ENCODE measurements around the gene GLB1L2. TPM values are rescaled to one million over a fixed set of nuclear protein-coding genes. Genes with fewer than 3 reads are reported as not detected.

GLB1L2 gene
- total RNA-seq, 1 donor from 2014 or later: 1.8 TPM

DNA sequence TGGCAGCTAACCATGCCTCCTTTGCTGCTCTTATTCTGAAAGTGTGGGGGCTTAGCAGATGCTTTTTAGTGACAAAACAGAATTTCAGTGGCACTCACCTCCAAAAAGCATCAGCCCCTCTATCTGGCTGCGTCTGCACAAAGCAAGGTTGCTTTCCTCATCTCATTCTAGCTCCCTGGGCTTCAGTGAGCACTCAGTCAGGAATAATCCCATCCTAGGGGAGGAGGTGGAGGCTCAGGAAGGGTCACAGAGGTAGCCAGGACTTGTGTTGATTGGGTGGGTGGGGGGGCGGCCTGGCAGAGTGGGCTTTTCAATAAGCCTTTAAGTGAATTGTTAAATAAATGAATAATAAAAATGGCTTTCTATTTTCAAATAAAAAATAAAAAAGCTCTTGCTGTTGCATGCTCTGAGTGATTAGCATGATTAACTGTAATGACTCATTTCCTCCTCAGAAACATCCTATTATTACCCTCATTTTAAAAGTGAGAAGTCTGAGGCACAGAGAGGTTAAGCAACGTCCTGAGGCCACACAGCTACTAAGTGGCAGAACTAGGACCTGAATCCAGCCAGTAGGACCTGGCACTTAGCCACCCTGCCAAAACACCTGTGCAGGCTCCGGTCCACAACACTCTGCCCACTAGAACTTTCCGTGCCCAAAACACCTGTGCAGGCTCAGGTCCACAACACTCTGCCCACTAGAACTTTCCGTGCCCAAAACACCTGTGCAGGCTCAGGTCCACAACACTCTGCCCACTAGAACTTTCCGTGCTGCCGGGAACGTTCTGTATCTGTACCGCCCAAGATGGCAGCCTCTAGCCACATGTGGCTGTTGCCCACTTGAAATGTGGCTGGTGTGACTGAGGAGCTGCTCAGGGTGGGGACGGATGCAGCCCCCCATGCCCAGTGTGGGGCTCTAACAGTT is 74.7 kb downstream of the GLB1L2 start:
- DNase-seq: no peak

DNA sequence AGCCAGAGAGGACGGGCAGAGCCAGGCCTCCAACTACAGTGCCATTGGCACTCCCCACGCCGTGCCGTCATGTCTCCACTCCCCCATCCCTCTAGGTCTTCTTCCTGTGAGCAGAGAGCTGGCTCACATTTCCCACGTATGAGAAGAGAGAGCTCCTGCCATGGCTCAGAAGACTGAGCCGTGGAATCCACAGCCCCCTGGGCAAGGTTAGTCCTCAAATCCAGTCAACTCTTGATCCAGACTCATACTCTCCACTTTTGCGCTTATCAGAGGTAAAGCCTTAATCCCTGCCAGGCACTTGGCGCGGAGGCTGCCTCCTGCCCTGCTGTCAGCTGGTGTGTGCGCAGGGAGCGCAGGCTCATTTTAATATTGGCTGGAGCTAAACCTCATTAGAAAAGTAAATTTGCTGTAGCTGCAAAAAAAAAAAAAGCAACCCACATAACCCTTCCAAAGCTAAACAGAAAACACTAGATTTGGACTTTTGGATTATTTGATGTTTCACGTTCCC is 75.6 kb downstream of the GLB1L2 start:
- DNase-seq: no peak

DNA sequence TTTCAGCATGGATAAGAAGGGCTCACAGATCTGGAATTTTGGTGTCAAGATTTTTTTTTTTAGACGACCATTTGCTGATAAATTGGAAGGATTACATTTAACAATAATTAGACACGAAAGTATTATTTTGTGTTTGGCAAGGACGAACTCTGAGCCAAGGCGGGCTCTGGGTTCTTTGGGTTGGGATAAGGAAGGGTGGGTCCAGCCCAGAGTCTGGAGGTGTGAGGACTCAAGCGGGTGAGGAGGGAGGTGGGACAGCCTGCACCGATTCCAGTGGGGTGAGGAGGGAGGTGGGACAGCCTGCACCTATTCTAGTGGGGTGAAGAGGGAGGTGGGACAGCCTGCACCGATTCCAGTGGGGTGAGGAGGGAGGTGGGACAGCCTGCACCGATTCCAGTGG is 76.1 kb downstream of the GLB1L2 start:
- no peak for DNase-seq

DNA sequence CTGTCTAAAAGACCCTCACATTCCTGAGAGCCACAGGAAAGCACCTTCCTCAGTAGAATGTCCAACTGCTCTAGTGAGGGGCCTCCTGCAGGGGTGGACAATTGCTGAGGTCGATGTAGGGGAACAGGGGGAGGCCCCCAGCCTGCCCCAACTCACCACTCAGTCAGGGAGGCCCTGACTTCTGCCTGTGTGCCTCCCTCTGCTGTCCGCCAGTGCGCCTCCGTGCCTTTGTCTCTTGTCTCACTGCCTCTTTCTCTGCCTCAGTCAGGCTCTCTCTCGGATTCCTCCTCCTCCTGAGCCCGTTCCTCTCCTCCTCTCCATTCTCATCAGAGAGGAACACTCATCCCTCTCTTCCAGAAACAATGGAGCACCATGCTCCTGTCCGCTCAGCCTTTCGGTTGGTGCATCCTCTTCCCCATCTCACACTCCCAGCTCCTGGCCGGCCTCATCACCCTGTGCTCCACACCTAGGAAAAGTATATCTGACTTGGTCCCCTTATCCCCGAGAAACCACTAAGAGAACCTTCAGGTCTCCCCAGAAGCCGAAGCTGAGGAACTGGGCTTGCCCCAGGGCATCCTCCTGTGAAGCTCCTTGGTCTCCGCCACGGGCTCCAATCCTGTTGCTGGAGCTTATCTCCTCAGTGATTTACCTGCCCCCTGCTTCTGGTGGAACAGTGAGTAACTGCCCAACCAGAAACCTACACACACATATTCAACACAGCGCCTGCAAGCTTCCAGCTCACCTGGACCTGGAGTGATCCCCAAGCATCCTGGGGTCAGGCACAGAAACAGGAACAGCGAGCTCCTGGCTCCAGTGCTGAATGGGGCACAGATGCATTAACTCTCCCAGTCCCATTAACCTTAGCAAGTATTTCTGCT is 78.0 kb downstream of the GLB1L2 start:
- no peak for DNase-seq

DNA sequence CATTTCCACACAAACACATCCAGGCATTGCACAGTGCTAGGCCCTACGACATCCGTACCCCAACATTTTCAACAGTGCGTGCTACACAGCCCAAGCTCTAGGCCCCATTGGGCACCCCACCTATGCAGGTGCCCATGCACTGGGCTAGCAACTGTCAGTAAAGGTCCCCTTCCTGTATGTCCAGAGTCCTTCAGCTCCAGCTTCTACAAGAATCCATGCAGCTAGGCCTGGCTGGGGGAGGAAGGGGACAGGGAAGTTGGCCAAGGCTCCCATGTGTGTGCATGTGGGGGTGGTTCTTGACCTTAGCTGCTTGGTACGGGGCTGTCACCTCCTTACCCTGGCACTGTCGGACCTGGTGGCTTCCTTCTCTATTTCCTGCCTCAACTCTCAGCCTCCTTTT is 79.0 kb downstream of the GLB1L2 start:
- DNase-seq: no peak

DNA sequence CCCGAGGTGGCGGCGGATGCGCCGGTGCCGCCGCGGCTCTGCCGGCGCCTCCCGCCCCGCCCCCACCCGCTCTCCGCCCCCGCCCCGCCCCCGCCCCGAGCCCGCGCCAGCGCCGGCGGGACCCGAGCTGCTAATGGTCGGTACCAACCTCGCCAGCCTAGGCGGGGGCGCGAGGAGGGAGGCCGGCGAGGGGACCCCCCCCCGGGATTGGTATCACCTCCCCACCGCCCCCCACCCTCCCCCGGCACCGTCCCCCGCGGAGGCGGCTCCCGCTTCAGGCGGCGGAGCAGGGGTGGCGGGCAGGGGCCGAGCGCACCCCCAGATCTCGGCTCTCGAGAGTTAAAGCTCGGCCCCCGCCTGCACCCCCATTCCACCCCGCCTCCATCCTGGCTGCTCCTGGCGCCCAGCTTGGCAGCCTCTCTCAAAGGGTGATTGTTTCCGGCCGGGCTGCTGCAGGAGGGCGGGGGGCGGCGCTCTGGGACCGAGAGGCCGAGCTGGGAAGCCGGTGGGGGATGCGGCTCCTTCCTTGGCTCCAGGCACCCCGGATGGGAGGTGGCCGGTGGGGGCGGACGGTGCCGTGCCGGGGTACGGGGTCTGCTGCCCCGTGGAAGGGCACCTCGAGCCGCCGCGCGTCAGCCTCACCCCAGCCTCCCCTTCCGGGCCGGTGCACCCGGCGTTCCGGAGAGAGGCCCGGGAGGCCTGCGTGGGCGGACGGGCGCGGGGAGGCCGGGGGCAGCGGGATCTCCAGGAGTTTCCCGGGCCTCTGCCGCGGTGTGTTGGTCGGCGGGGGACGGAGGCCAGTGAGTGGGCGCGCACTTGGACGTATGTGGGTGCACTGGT is 80.6 kb downstream of the GLB1L2 start, which contains the start of gene B3GAT1:
B3GAT1 (minus strand) TSS at position 40 of the 840 bp plus-strand sequence. CDS start 24,583 bp downstream, outside the sequence.
- peak; percentile 27 for DNase-seq

DNA sequence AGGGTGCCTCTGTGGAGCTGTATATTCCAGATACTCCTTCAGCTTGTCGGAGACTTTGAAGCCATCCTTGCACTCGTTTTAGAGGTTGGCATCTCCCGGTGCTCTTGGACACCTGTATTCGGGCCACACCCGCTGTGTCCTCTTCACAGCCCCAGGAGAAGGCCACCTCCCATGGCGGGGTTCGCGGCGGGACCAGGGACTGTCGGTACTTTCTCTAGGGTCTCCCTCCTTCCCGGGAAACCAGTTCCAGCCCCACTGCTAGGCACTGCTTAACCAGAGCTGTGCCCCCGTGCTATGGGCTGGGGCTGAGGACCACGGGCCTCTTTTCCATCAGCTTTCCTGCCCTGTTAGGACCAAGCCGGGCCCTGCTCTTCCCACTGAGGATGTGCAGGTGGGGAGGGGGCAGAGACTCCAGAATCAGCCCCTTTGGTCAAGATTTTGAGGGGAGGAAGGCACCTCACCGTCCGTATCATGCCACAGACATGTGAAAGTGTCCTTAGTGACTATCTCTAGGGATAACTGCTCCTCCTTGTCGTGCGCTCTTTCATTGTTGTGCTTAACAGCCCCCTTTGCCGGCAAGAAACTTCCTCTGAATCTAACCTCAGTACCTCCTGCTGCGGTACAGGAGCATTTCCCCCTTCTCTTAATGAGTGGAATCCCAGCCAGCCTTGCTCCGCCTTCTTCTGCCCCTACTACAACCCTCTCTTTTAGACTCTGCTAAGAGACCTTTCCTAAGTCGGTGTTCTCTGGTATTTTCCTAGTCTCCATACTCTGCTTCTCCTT is 81.4 kb downstream of the GLB1L2 start:
- DNase-seq: no peak

DNA sequence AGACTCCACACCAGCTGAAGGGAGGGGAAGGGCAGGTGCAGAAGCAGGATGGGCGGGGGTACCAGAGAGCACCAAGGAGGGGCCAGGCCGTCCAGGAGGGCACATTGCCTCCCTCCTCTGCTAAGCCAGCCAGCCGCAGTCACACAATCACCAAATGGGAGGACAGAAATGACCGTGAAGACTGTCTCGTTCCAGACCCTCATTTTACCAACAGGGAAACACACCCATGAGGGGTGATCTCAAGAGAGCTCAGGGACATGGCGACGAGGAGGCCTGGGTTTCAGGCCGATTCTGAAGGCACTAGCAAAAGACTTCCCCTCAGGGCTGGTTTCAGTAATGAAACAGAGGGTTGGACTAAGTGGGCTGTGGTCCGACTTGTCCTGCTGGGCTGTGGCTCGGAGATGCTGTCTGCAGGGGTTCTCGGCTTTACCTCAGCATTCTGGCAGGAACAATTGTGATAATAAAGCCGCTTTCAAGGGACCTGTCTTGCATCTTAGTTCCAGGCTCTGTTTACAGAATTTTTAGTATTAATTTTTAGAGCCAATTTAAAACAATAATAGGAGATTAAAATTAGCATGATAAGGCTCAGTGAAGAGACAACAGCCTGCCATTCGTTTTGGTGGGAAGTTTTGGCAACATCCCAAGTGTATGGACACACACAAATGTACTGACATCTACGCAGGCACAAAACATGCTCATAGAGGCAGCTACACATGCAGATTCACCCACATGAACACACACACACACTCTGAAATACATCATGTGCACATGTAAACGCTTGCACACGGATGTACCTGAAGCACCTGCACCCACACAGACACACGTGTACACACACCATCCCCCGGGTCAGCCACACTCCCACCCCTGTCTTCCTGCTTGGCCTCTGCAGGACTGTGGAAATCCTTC is 82.3 kb downstream of the GLB1L2 start:
- DNase-seq: no peak

DNA sequence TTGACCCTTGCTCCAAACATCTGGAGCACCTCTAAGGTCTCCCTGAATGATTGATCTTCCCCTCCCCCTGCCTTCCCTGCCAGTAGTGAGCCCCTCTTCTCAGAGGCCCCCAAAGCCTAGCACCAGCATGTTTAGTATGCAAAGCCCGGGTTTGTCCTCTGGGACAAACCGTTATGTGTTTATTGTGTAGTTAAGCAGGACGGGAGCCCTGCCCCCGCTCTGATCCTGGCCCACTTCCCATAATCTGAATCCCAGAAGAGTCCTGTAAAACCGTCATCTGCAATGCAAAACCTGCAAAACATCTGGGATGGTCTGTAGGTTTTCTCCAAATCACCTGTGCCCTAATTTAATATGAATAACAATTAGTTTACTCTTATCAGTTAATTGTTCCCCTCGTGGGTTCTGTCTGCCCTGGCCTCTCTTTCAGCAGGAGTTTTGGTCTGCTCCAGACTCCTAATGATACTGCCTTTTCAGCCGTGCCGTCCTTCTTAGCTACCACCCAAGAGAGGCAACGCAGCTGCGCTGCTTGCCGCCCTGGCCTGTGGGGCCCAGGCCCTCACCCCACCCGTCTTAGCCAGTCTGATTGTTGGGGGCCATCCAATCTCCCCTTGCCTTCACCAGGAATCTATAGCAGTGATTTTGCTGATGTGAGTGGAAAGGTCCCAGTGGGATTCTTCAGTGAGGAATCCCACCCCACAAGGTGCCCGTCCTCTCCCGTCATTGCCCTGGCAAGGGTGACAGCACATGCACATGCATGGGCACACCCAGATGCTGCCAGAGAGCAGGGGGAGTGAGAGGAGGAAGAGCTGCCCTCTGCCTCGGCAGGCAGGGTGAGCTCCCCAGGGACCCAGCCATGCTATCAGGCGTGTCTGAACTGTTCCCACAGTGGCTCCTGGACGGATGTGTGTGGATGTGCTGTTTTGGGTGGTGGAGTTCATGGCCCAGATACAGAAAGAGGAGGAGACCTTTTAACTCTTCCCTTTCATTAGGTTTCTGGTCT is 83.3 kb downstream of the GLB1L2 start:
- no peak for DNase-seq

DNA sequence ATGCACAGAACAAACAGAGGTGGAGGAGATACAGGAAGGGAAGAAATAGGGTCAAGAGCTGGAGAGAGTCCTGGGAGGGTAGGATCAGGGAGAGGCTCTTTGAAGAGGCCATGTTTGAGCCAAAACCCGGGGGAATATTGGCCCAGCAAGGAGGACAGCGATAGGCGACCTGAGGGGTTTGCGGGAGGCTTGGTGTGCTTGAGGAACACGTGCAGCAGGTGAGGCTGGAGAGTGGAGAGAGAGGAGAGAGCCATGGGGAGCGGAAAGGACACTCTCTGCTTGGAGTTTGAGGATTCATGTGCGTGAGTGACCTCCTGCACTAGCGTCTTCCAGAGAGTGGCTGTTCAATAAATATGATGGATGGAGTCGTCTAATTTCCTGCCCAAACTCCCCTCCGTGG is 84.9 kb downstream of the GLB1L2 start:
- DNase-seq: no peak

DNA sequence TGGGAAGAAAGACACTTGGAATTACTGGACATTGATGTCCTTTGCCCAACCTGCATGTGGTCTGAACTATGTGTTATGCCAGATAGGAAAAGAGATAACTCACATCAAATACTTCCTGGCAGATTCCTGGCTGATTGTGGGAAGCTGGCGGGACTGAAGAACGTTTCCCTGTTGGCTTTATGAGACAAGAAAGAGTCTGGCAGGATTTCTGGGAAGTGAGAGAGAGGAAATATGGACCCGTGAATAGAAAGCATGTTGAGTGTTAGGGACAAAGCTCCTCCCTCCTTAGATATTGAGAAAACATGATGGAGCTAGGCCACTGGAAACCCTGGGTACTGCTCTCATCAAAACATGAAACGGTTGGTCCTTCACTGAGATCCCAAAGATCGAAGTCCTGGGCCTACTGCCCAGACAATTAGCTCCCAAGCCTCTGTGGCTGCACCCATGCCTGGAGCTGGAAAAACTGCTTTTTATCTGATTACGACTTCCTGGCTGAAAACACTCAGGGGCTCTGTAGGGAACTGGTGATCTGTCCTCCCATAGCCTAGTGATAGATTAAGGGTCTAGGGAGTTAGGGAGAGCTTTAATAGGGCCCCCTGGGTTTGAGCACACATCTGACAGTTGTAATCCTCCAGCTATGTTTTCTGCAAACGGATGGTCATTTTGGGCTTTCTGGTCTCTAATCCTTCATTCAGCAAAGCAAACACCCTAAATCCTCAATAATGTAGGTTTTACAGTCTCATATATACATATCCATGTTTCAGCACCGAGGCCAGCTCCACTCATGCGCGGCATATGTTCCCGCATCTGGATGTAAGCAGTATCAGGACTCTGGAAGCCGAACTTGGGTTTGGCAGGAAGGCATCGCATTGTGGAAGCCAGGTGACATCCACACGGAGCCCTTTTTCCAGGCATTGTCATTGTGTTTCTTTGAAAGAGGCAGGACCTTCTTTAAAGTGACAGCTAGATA is 86.4 kb downstream of the GLB1L2 start:
- peak; percentile 84 for DNase-seq

DNA sequence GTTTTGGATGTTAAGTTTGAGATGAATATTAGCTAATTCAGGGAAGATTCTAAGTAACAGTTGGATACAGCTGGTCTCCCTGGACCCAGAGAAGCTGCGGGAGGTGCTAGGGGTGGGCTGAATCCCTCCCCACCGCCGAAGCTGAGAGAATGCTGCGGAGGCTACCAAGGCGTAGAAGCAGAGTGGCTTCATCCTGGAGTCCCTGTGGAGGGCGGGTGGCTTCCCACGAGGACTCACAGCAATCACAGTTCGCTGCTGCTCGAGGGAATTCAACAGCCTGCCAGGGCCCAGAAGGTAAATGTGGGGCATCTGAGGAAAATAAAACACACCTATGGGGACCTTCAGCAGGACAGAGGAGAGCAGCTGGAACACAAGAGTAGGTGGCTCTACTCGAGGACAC is 91.3 kb downstream of the GLB1L2 start:
- no peak for DNase-seq

DNA sequence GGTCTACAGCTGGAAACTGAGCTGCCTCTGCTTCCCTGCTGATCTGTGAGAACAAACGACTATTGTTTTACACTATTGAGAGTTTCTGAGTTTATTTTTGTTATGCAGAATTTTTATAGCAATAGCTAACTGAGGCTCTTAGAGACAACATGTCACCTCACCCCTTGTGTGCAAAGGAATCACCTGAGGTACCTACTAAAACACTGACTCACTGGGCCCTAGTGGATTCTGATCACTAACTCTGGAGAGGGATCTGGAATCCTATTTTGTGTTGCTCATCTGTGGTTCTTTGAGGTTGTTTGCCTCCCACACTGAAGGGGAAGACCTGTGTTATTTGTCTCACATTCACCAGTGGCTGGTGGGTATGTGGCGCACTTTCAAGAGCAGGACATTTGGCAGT is 93.6 kb downstream of the GLB1L2 start:
- no peak for DNase-seq
